Esophagus squamous epithelium (tissue), 5 donors: ENCODE data around the gene DOK6. TPM values are rescaled to one million over a fixed set of nuclear protein-coding genes. Genes with fewer than 3 reads are reported as not detected.

Experiments
- DNase-seq: peaks from one replicate; lab custom pipeline; 2025; lab: John Stamatoyannopoulos, UW
- H3K27ac ChIP-seq, 4 donors: fragments of 200-600 bp; sonication (generic); one replicate each; pipeline ENCODE4 v1.5.1; 2016 to 2019; ENCODE audit warnings: mild to moderate bottlenecking in 1 of 4
- H3K27me3 ChIP-seq, 4 donors: fragments of 200-600 bp; sonication (generic); 1 replicate in 3 of 4; 2 replicates in 1 of 4; pipeline versions ENCODE4 v1.5.1 to v1.6.0; 2017 to 2021; ENCODE audit warnings: antibody characterized with exemption in 1 of 4
- H3K36me3 ChIP-seq, 3 donors: fragments of 200-600 bp; sonication (generic); one replicate each; pipeline ENCODE4 v1.5.1; 2016 to 2019
- H3K4me1 ChIP-seq, 3 donors: fragments of 200-600 bp; sonication (generic); one replicate each; pipeline ENCODE4 v1.5.1; 2017 to 2019
- H3K4me3 ChIP-seq, 4 donors: fragments of 200-600 bp; sonication (generic); 1 replicate in 3 of 4; 2 replicates in 1 of 4; pipeline ENCODE4 v1.5.1; 2016 to 2019; ENCODE audit warnings: mild to moderate bottlenecking in 2 of 4, moderate library complexity in 1 of 4
- H3K9me3 ChIP-seq, 3 donors: fragments of 200-600 bp; sonication (generic); one replicate each; pipeline ENCODE4 v1.5.1; 2016 to 2019
- CTCF ChIP-seq, 6 experiments: fragments of 450-650 bp in 4 of 6; fragments of 200-600 bp in 2 of 6; sonication (generic) in 2 of 6; IDR thresholded peaks; one replicate each; pipeline ENCODE4 v1.5.1; 2016 to 2019; ENCODE audit warnings: antibody characterized with exemption in 6 of 6, mild to moderate bottlenecking in 4 of 6, moderate library complexity in 4 of 6
- POLR2A ChIP-seq, 4 donors: fragments of 450-650 bp; IDR thresholded peaks; one replicate each; pipeline ENCODE4 v1.6.1; 2017; ENCODE audit warnings: antibody characterized with exemption in 4 of 4, mild to moderate bottlenecking in 4 of 4, moderate library complexity in 3 of 4
- WGBS, 2 donors: methylation state at CpG; one replicate each; pipeline ENCODE4 v1.1.5; 2018; 5-methylcytosine and 5-hydroxymethylcytosine counted together
- intact Hi-C: fragments of 100-400 bp; cut with DNase I; formaldehyde crosslinking; loops from one replicate; pipeline ENCODE4 v1.15.0; 2022
- total RNA-seq, 4 donors: library from RNA; depleted of rRNA; stranded (reverse); fragments of >200 nt; gene quantifications; one replicate each; pipeline ENCODE4 v1.1.0, GENCODE V29; 2016
- donor health status: DM: yes; HTN: yes; CAD: no.

DOK6 gene
- total RNA-seq, 4 donors from 2014 or later: 0.57 to 0.88 TPM; not detected in 2

- DNase-seq: no peak
- Histone ChIP-seq H3K27me3 (no peaks in the 10 kb centered on the region), H3K4me1 (no peaks in the 10 kb centered on the region), H3K9me3 (peaks cover 0 to 4% (median under 1%) of the 10 kb centered on the region in 3 donors), H3K36me3 (no peaks in the 10 kb centered on the region), H3K27ac (no peak overlapping the region), H3K4me3 (no peak overlapping the region)
- intact Hi-C loops: no loop called here
- TF ChIP-seq POLR2A (IDR thresholded peaks at IDR 0.05): no peak
- no peak for TF ChIP-seq CTCF (IDR thresholded peaks at IDR 0.05)
Observed at GRCh38 chr18:69559604-69560003, 158.9 kb downstream of the DOK6 start.

- H3K27me3 ChIP-seq: no peaks in the 10 kb centered on the region
- H3K4me3 ChIP-seq: no peak overlapping the region
- 87 to 89% methylated on average over 2 of the region's 2 CpGs for WGBS, 2 donors
- intact Hi-C loops: no loop called here
- no peak for TF ChIP-seq CTCF (IDR thresholded peaks at IDR 0.05)
- TF ChIP-seq POLR2A (IDR thresholded peaks at IDR 0.05): no peak
- H3K9me3 ChIP-seq: peaks cover 0 to 17% (median 6%) of the 10 kb centered on the region in 3 donors
- H3K27ac ChIP-seq: no peak overlapping the region
- DNase-seq: no peak
- H3K4me1 ChIP-seq: no peaks in the 10 kb centered on the region
- no peaks in the 10 kb centered on the region for H3K36me3 ChIP-seq
Observed at GRCh38 chr18:69564602-69565001, 163.9 kb downstream of the DOK6 start.

- Histone ChIP-seq H3K27ac (no peak overlapping the region), H3K4me1 (no peaks in the 10 kb centered on the region), H3K27me3 (no peaks in the 10 kb centered on the region), H3K4me3 (no peak overlapping the region), H3K36me3 (no peaks in the 10 kb centered on the region), H3K9me3 (peaks cover 0 to 13% (median 6%) of the 10 kb centered on the region in 3 donors)
- DNase-seq: no peak
- WGBS, 2 donors: 74 to 75% methylated on average over 8 to 10 of the region's 10 CpGs
- intact Hi-C loops: no loop called here
- TF ChIP-seq CTCF (IDR thresholded peaks at IDR 0.05) (no peak), POLR2A (IDR thresholded peaks at IDR 0.05) (no peak)
Observed at GRCh38 chr18:69567813-69568488, 167.3 kb downstream of the DOK6 start.

GRCh38 chr18:69569133-69569532, 168.4 kb downstream of the DOK6 start:
- H3K4me1 ChIP-seq: no peaks in the 10 kb centered on the region
- TF ChIP-seq POLR2A (IDR thresholded peaks at IDR 0.05): no peak
- no peak for TF ChIP-seq CTCF (IDR thresholded peaks at IDR 0.05)
- H3K27ac ChIP-seq: no peak overlapping the region
- H3K9me3 ChIP-seq: peaks cover 0 to 13% (median 6%) of the 10 kb centered on the region in 3 donors
- H3K36me3 ChIP-seq: no peaks in the 10 kb centered on the region
- no peak for DNase-seq
- H3K4me3 ChIP-seq: no peak overlapping the region
- intact Hi-C loops: no loop called here
- H3K27me3 ChIP-seq: no peaks in the 10 kb centered on the region
- 74 to 88% methylated on average over 2 of the region's 2 CpGs for WGBS, 2 donors

- TF ChIP-seq POLR2A (IDR thresholded peaks at IDR 0.05) (no peak), CTCF (IDR thresholded peaks at IDR 0.05) (no peak)
- no peak overlapping the region for H3K4me3 ChIP-seq
- 34 to 41% methylated on average over 2 of the region's 2 CpGs for WGBS, 2 donors
- no peaks in the 10 kb centered on the region for H3K36me3 ChIP-seq
- H3K4me1 ChIP-seq: no peaks in the 10 kb centered on the region
- no peaks in the 10 kb centered on the region for H3K9me3 ChIP-seq
- no peak overlapping the region for H3K27ac ChIP-seq
- no peaks in the 10 kb centered on the region for H3K27me3 ChIP-seq
- intact Hi-C loops: no loop called here
- no peak for DNase-seq
Observed at GRCh38 chr18:69574401-69574800, 173.7 kb downstream of the DOK6 start.
